ACC112 (cell line): Measurements from ENCODE around the gene FCN3.
"Not testable (repeated sequence)": the region's sequence is repeated elsewhere in the genome, so short reads cannot be mapped to it uniquely, and the experiment has no call there.

Source experiments
- H2AFZ ChIP-seq: fragments of 200-600 bp; sonication (generic); one replicate; pipeline ENCODE4 v1.6.0; 2017; ENCODE audit warnings: antibody characterized with exemption, low read length; ENCODE audit not compliant: unreplicated experiment
- H3K27ac ChIP-seq: fragments of 200-600 bp; sonication (generic); 2 replicates; pipeline ENCODE4 v1.5.1; 2014; ENCODE audit warnings: low read depth, mild to moderate bottlenecking, antibody characterized with exemption, low read length, moderate library complexity
- H3K27me3 ChIP-seq: fragments of 200-600 bp; sonication (generic); 2 replicates; pipeline ENCODE4 v1.6.1; 2014; ENCODE audit warnings: mild to moderate bottlenecking, antibody characterized with exemption, low read length, moderate library complexity, mixed read lengths; ENCODE audit not compliant: insufficient read depth
- H3K36me3 ChIP-seq: fragments of 200-600 bp; sonication (generic); 2 replicates; pipeline ENCODE4 v1.6.1; 2016; ENCODE audit warnings: mild to moderate bottlenecking, antibody characterized with exemption, low read length, moderate library complexity, mixed read lengths; ENCODE audit not compliant: insufficient read depth
- H3K4me1 ChIP-seq: fragments of 200-600 bp; sonication (generic); one replicate; pipeline ENCODE4 v1.6.1; 2016; ENCODE audit warnings: low read length, mixed read lengths; ENCODE audit not compliant: insufficient read depth, unreplicated experiment, control insufficient read depth
- H3K4me3 ChIP-seq: fragments of 200-600 bp; sonication (generic); 2 replicates; pipeline ENCODE4 v1.5.1; 2014; ENCODE audit warnings: mild to moderate bottlenecking, low read depth, low read length
- H3K79me2 ChIP-seq: fragments of 200-600 bp; sonication (generic); one replicate; pipeline ENCODE4 v1.6.0; 2016; ENCODE audit warnings: low read length; ENCODE audit not compliant: control insufficient read depth, unreplicated experiment, insufficient read depth

The FCN3 gene

DNA sequence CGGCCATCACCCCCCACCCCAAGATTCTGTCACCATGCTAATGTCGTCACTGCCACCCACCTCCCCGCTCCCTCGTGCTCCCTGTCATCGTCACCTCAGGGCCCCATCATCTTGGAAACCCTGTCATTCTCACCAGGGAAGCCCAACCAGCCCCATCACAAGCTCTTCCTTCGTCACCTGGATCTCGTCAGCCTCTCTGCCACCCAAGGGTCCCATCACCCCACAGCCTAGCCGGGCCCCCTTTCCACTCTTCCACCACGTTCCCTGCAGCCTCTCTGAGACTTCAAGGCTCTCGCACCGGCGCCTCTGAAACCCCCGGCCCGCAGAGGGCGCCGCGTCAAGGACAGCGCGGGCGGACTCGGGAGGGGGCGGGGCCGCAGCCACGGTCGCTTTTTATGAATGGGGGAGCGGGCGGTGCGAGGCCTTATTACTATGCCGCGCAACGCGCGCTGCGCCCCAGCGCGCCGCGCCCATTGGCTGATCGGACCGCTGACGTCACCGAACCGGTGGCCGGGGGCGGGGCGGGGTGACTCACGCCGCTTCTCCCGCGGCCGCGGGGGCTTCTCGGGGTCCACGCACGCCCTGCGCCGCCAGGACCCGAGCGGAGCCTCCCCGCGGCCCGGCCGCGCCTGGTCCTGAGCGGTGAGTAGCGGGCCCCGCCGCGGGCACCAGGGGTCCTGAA, 17.6 kb upstream of the FCN3 start, which contains the start of gene GPR3:
Gene GPR3 (plus strand): TSS at position 527 of the 682 bp plus-strand sequence. CDS start 1,177 bp downstream, outside the sequence.
- Histone ChIP-seq H3K36me3 (no peaks in the 10 kb centered on the region), H3K27ac (peak within 1 kb of the TSS; percentile 62; the same call in 1 of the 2 replicates), H3K4me3 (peak within 1 kb of the TSS; percentile 99), H3K79me2 (peaks cover 12% of the 10 kb centered on the region), H3K4me1 (peaks cover 24% of the 10 kb centered on the region), H3K27me3 (no peaks in the 10 kb centered on the region), H2AFZ (peak within 1 kb of the TSS; percentile 98)

DNA sequence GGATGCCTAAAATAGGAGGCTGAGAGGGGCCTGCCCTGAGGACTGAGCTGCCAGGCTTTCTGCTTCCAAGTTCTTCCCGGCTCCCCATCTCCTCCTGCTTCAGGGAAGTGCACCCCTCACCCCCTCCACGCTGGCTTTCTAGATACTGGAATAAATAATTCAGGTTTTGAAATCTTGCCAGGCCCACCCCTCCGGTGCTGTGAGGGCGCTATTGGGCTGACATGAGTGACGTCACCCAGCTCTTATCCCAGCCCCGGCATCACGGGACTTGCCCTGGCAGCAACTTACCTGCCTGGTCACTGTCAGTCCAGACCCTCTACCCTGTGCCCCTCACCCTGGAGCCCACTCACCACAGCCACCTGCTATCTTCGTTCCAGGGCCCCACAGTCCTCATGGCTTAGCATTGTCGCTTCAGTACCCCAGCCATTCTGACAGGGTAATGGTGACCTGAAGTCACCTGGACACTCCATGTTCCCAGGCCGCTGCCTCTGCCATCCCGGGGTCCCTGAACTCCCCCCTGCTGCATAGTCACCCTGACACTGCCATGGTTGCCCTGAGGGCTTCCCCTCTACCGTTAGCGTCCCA, 17.0 kb upstream of the FCN3 start:
- H2AFZ ChIP-seq = no peak overlapping the region
- no peak overlapping the region for H3K27ac ChIP-seq
- peaks cover 24% of the 10 kb centered on the region for H3K4me1 ChIP-seq
- H3K79me2 ChIP-seq = peaks cover 12% of the 10 kb centered on the region
- no peaks in the 10 kb centered on the region for H3K27me3 ChIP-seq
- peak overlapping the region; percentile 99 for H3K4me3 ChIP-seq
- H3K36me3 ChIP-seq = no peaks in the 10 kb centered on the region

DNA sequence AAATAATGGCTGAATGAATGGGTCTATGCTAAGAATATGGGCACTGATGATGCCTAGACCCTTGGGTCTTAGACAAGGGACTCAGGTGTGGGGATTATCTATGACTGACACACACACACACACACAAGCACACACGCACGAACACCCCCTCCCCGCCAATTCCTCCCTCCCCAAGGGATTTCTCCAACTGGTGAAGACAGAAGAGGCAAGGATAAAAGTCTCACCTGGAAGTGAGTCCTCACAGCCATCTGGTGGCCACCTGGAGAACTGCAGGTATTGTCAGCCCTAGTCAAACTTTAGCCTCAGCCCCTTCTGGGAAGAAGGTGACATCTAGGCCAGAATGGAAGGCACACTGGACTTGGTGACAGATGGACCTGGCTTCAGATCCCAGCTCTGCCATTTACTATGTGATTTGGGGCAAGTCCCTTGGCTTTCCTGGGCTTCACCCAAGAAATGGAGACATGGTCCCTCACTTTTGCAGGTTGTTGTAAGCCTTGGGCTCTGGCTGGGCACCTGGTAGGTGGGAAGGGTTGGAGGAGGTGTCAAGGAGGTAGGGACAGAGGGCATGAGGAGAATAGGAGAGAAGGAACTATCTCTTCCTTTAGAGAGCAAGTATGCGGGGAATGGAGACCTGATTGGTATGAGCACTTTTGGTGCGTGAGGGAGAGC, 13.8 kb upstream of the FCN3 start:
- peaks cover 15% of the 10 kb centered on the region for H3K4me1 ChIP-seq
- H3K79me2 ChIP-seq = peaks cover 9% of the 10 kb centered on the region
- no peak overlapping the region for H3K27ac ChIP-seq
- H3K4me3 ChIP-seq = no peak overlapping the region
- no peaks in the 10 kb centered on the region for H3K36me3 ChIP-seq
- no peak overlapping the region for H2AFZ ChIP-seq
- H3K27me3 ChIP-seq = no peaks in the 10 kb centered on the region

DNA sequence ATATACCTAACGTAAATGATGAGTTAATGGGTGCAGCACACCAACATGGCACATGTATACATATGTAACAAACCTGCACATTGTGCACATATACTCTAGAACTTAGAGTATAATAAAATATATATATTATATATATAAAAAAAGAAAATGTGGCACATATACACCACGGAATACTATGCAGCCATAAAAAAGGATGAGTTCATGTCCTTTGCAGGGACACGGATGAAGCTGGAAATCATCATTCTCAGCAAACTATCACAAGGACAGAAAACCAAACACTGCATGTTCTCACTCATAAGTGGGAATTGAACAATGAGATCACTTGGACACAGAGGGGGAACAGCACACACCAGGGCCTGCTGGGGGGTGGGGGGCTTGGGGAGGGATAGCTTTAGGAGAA, 10.2 kb upstream of the FCN3 start:
- not testable (repeated sequence) for H3K27ac ChIP-seq, H2AFZ ChIP-seq, H3K4me3 ChIP-seq, H3K36me3 ChIP-seq, H3K79me2 ChIP-seq, H3K27me3 ChIP-seq, H3K4me1 ChIP-seq

DNA sequence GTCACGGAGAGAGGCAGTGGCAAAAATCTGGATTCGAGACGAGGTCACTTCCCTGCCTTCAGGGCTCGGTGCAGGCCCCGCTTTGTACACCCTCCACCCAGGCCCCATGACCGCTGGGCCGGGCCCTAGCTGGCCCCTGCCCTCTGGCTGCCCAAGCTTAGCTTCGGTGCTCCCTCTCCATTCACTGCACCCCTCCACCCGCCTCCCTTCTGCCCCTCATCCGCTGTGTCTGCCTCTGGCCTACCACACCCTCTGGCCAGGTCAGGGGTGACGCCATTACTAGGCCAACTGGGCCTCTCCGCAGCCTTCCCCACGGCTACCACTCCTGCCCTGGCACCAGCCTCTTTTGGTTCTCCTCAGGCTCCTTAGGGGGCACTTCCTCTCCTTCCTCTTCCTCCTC, 9.0 kb upstream of the FCN3 start:
- Histone ChIP-seq H2AFZ (no peak overlapping the region), H3K79me2 (no peaks in the 10 kb centered on the region), H3K27ac (no peak overlapping the region), H3K27me3 (no peaks in the 10 kb centered on the region), H3K36me3 (no peaks in the 10 kb centered on the region), H3K4me1 (no peaks in the 10 kb centered on the region), H3K4me3 (no peak overlapping the region)

DNA sequence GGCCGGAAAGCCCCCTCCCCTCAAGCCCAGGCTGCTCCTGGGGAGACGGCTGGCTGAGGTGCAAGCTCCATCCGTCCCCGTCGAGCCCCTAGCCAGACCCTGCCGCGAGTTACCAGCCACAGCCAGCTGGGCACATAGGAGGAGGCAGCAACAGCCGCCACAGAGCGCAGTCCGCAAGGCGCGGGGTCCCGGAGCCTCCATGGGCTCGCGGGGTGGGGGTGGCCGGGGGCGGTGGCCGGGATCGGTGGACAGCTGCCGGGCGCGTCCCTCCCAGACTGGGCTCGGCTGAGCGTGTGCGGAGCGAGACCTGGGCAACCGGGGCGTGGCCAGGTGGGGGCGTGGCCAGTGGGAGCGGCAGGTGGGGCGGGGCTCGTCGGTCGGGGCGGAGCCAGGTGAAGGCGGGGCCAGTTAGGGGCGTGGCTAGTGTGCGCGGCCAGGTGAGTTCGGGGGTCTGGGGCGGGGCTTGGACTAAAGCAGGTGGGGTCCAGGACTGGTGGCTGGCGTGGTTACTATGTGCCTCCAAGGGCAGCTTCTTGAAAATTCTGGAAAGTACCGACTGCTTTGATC, 8.5 kb upstream of the FCN3 start, which contains the start of gene CD164L2:
Gene CD164L2 (minus strand): TSS at position 295 of the 567 bp plus-strand sequence. CDS start 94 bp downstream, at position 201.
- no peak within 1 kb of the TSS for H3K27ac ChIP-seq
- no peak within 1 kb of the TSS for H2AFZ ChIP-seq
- no peaks in the 10 kb centered on the region for H3K36me3 ChIP-seq
- no peaks in the 10 kb centered on the region for H3K79me2 ChIP-seq
- H3K4me3 ChIP-seq = no peak within 1 kb of the TSS
- H3K4me1 ChIP-seq = no peaks in the 10 kb centered on the region
- H3K27me3 ChIP-seq = no peaks in the 10 kb centered on the region

DNA sequence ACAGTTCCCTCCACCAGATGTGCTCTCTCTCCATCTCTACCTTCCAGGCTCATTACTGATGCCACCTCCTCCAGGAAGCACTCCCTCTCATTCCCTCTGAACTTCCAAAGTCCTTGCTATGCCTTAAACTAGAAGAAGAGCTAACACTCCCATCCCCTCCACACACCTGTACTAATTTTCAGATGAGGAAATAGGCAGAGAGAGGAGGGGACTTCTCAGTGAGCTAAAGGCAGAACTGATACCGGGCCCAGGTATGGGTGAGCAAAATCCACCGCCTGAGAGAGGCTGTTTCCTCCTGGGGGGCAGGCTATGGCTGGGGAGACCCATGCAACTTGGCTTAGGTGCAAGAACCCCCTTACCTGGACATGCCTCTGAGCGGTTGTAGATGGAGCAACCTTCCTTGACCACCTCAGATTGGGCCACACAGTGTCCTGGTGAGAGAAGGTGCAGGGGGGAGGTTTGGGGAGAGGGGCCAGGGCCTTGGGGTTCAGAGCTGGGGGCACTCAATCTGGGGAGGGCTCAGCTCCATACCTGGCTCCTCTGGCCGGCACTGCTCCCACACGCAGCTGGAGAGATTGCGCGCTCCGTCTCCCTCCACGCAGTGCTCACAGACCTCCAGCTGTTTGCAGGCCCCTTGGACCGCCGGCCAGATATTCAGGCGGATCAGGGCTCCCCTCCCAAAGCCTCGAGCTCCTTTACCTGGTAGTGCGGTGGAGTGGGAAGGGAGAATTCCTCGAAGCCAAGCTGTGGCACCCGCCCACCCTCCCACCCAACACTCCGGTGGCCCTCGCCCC, 7.5 kb upstream of the FCN3 start:
- no peaks in the 10 kb centered on the region for H3K36me3 ChIP-seq
- no peaks in the 10 kb centered on the region for H3K27me3 ChIP-seq
- no peaks in the 10 kb centered on the region for H3K79me2 ChIP-seq
- no peak overlapping the region for H3K27ac ChIP-seq
- no peak overlapping the region for H2AFZ ChIP-seq
- H3K4me1 ChIP-seq = no peaks in the 10 kb centered on the region
- H3K4me3 ChIP-seq = no peak overlapping the region

DNA sequence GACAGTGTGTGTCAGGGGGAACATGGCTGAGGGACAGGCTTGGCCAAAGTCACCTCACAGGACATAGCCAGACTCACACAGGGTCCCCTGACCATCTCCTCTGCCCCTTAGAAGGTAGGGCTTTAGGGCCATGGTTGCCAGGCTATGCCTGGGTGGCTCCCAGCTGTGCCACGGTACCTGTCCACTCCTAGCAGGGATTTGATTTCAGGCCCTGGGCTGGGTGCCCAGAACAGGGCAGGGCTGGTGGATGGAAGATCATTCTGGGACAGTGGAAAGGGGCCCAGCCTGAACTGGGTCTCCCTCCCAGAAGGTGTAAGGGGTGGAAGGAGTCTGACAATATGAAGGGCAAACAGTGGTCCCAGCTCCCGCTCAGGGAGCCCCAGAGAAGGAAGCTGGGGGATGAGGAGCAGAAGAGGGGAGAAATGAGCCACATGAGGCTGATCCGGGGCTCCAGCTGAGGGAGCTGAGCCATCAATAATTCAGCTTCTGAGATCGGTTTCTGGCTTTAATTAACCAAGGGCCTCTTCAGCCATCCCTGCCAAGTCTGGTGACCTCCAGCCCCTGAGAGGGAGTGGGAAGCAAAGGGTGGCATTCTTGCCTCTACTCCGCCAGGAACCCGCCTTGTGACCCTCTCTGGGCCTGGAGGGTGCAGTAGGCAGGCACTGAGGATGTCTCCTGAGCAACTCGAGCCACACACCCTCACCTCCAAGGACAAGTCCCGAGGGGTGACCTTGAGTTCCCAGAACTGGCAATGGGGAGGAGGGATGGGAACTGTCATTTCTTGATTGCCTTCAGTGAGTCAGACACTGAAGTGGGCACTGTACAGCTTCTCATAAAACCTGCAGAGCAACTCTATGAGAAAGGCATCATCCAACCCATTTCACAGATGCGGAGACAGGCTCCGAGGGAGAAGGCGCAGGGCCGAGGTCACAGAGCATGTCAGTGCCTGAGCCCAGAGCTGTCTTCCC, 6.4 kb upstream of the FCN3 start:
- no peaks in the 10 kb centered on the region for H3K4me1 ChIP-seq
- no peak overlapping the region for H3K4me3 ChIP-seq
- no peaks in the 10 kb centered on the region for H3K79me2 ChIP-seq
- no peak overlapping the region for H3K27ac ChIP-seq
- H3K27me3 ChIP-seq = no peaks in the 10 kb centered on the region
- no peak overlapping the region for H2AFZ ChIP-seq
- no peaks in the 10 kb centered on the region for H3K36me3 ChIP-seq

DNA sequence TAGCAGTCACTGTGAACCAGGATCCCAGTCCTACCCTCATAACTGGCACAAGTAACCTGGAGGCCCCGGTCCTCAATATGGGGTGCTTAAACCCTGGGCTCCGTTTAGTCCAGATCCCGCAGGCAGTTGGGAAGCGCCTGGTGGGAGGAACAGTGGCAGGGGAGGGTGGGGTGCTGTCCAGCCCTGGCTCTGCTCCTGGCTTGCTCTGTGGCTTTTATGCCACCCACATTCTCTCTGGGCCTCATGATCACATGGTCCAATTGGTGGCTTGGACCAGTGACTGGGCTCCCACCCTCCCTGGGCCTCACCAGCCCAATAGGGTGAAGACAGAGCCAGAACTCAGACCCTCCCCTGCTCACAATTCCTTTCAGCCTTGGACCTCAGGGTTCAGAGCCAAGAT, 5.6 kb upstream of the FCN3 start:
- H3K27me3 ChIP-seq = no peaks in the 10 kb centered on the region
- H3K4me3 ChIP-seq = no peak overlapping the region
- H3K79me2 ChIP-seq = no peaks in the 10 kb centered on the region
- no peaks in the 10 kb centered on the region for H3K36me3 ChIP-seq
- H3K27ac ChIP-seq = no peak overlapping the region
- no peaks in the 10 kb centered on the region for H3K4me1 ChIP-seq
- no peak overlapping the region for H2AFZ ChIP-seq
